GM21447 (cell line): ENCODE results near the gene PRKRIP1.
"Not testable (repeated sequence)": the region's sequence is repeated elsewhere in the genome, so short reads cannot be mapped to it uniquely, and the experiment has no call there.

Source experiments
- ATAC-seq: cut with Tn5 transposase; IDR thresholded peaks from one replicate; pipeline ENCODE4 v1.9.1; 2021; ENCODE audit not compliant: unreplicated experiment

The PRKRIP1 gene

DNA sequence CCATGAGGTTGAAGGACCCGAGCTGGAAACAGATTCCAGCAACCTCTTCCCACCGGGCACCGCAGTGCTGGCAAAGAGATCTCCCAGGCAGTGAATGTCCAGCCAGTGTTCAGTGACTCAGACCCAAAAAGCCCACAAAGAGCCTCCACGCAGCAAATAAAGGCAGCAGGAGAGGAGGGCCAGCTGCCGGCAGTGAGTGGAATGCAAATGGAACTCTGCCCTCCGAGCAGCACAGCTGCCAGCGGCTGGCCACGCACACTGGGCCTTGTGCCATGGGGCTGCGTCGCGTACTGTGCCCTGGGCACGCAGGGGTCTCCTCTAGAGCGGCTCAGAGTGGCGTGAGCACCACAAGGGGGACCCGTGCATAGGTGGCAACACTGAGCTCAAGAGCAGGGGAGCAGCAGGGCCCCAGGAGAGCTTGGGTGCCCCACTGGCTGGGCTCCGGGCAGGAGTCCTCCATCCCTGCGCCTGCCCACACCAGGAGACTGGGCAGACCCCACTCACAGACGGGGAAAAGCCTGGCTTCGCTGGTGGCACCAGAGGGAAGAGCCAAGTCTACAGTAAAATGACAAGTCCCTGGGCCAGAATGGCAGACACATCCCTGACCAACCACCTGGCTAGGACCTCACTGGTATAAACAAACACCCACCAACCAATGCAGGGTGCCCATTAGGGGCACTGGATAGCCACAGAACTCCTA is 78.7 kb downstream of the PRKRIP1 start:
- ATAC-seq: not testable (repeated sequence)
